OCI-LY3 (cell line): ENCODE measurements around the gene CNIH2.

Experiments used
- H2AFZ ChIP-seq: fragments of 200-600, 300-600 bp; shearing (Covaris generic); 2 replicates; pipeline ENCODE4 v1.6.0; 2014; ENCODE audit warnings: antibody characterized with exemption, low read depth, low read length
- H3K27ac ChIP-seq: fragments of 200-600, 300-600 bp; sonication (generic); 2 replicates; pipeline ENCODE4 v1.5.1; 2014; ENCODE audit warnings: mild to moderate bottlenecking, low read length, moderate library complexity, mixed read lengths
- H3K27me3 ChIP-seq: fragments of 200-600, 300-600 bp; sonication (generic); 2 replicates; pipeline ENCODE4 v1.6.1; 2014; ENCODE audit warnings: low read depth, low read length, mixed read lengths
- H3K36me3 ChIP-seq: fragments of 200-600, 300-600 bp; sonication (generic); replicated peaks from 2 replicates; pipeline ENCODE3; 2014; ENCODE audit warnings: low read depth, low read length, mixed read lengths
- H3K4me1 ChIP-seq: fragments of 300-600, 200-600 bp; sonication (generic); 2 replicates; pipeline ENCODE4 v1.6.1; 2014; ENCODE audit warnings: low read length, mixed read lengths
- H3K4me2 ChIP-seq: fragments of 200-600, 300-600 bp; sonication (generic); 2 replicates; pipeline ENCODE4 v1.6.1; 2014; ENCODE audit warnings: low read length, mixed read lengths
- H3K4me3 ChIP-seq: fragments of 300-600, 200-600 bp; sonication (generic); 2 replicates; pipeline ENCODE4 v1.5.1; 2014; ENCODE audit warnings: antibody characterized with exemption, mild to moderate bottlenecking, low read length, moderate library complexity
- H3K79me2 ChIP-seq: fragments of 300-600, 200-600 bp; shearing (Covaris generic); 2 replicates; pipeline ENCODE4 v1.6.1; 2014; ENCODE audit warnings: mild to moderate bottlenecking, low read length, mixed read lengths
- H3K9ac ChIP-seq: fragments of 300-600, 200-600 bp; shearing (Covaris generic); 2 replicates; pipeline ENCODE4 v1.6.0; 2014; ENCODE audit warnings: mild to moderate bottlenecking, low read length, moderate library complexity
- H3K9me3 ChIP-seq: fragments of 200-600, 300-600 bp; shearing (Covaris generic); 2 replicates; pipeline ENCODE4 v1.6.1; 2014; ENCODE audit warnings: low read length, mixed read lengths; ENCODE audit not compliant: insufficient read depth
- H4K20me1 ChIP-seq: fragments of 200-600, 300-600 bp; sonication (generic); 2 replicates; pipeline ENCODE4 v1.6.1; 2016; ENCODE audit warnings: low read length, mixed read lengths; ENCODE audit not compliant: insufficient read depth
- EZH2phosphoT487 ChIP-seq: fragments of 200-600 bp; shearing (Covaris generic); IDR thresholded peaks from 2 replicates; pipeline ENCODE4 v1.6.1; 2018; ENCODE audit warnings: antibody characterized with exemption, mixed run types, low read depth
- TF ChIP-seq, protein P1 (sequence below): fragments of 200-600, 300-600 bp; sonication (generic); IDR thresholded peaks from 2 replicates; pipeline ENCODE4 v1.5.1; 2014; ENCODE audit warnings: antibody characterized with exemption, low read length, low read depth

Gene CNIH2

DNA sequence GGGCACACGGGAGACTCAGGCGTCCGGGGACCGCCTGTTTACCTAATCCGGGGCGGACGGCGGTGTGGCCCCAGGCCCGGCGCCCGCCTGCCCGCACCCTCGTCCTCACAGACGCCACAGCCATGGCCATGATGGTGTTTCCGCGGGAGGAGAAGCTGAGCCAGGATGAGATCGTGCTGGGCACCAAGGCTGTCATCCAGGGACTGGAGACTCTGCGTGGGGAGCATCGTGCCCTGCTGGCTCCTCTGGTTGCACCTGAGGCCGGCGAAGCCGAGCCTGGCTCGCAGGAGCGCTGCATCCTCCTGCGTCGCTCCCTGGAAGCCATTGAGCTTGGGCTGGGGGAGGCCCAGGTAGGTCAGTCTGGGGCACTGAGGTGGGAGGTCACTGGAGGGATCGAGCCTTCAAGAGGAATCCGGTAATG is 19.5 kb upstream of the CNIH2 start:
- peaks cover 17% of the 10 kb centered on the region for H3K79me2 ChIP-seq
- H4K20me1 ChIP-seq = no peaks in the 10 kb centered on the region
- no peak for TF ChIP-seq EZH2phosphoT487
- TF ChIP-seq, protein P1, sequence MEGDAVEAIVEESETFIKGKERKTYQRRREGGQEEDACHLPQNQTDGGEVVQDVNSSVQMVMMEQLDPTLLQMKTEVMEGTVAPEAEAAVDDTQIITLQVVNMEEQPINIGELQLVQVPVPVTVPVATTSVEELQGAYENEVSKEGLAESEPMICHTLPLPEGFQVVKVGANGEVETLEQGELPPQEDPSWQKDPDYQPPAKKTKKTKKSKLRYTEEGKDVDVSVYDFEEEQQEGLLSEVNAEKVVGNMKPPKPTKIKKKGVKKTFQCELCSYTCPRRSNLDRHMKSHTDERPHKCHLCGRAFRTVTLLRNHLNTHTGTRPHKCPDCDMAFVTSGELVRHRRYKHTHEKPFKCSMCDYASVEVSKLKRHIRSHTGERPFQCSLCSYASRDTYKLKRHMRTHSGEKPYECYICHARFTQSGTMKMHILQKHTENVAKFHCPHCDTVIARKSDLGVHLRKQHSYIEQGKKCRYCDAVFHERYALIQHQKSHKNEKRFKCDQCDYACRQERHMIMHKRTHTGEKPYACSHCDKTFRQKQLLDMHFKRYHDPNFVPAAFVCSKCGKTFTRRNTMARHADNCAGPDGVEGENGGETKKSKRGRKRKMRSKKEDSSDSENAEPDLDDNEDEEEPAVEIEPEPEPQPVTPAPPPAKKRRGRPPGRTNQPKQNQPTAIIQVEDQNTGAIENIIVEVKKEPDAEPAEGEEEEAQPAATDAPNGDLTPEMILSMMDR = no peak
- no peak overlapping the region for H2AFZ ChIP-seq
- peak overlapping the region; percentile 39 for H3K27ac ChIP-seq
- no peaks in the 10 kb centered on the region for H3K27me3 ChIP-seq
- no peaks in the 10 kb centered on the region for H3K9me3 ChIP-seq
- H3K36me3 ChIP-seq = peaks cover 22% of the 10 kb centered on the region
- H3K4me2 ChIP-seq = peak overlapping the region; percentile 97
- peak overlapping the region; percentile 84 for H3K4me3 ChIP-seq
- H3K9ac ChIP-seq = peak overlapping the region; percentile 86
- H3K4me1 ChIP-seq = peaks cover 11% of the 10 kb centered on the region

DNA sequence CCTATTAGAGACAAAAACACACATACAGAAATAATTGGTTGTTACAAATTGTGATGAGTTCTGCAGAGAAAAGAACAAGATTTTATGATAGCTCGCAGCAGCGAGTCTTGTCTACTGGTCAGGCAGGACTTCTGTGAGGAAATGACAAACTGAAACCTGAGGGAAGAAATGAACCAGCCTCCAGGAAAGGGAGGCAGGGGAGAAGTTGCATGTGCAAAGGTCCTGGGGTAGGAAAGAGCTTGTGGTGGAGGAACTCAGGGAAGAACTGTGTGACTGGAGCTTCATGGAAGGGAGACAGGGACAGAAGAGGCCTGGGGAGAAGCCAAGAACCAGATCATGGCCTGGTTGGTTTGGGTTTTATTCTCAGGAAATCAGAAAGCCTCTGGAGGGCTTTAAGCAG is 18.8 kb upstream of the CNIH2 start:
- peaks cover 11% of the 10 kb centered on the region for H3K4me1 ChIP-seq
- H3K27me3 ChIP-seq = no peaks in the 10 kb centered on the region
- H2AFZ ChIP-seq = no peak overlapping the region
- H3K9me3 ChIP-seq = no peaks in the 10 kb centered on the region
- H3K27ac ChIP-seq = no peak overlapping the region
- no peak overlapping the region for H3K4me3 ChIP-seq
- no peak overlapping the region; the same call in 1 of the 2 replicates for H3K9ac ChIP-seq
- H3K79me2 ChIP-seq = peaks cover 17% of the 10 kb centered on the region
- TF ChIP-seq EZH2phosphoT487 = no peak
- TF ChIP-seq, protein P1 = no peak
- no peak overlapping the region for H3K4me2 ChIP-seq
- H4K20me1 ChIP-seq = no peaks in the 10 kb centered on the region
- peaks cover 22% of the 10 kb centered on the region for H3K36me3 ChIP-seq

DNA sequence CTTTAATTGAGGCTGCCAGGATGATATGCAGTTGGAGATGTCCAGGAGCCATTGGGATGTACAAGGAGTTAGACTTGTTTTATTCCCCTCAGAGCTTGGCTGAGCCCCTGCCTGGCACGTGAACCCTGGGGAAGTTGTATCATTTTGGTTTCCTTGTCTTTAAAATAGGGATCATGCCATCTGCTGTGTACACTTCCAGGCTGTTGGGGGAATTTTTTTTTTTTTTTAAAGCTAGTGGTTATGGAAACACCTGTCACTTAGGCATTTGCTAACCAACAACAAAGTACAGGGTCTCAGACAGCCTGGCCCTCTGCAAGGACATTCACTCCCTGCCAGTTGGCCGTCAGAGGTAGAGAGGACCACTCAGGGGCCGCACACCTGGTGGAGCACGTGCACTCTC is 18.0 kb upstream of the CNIH2 start:
- no peak overlapping the region for H3K4me3 ChIP-seq
- peaks cover 25% of the 10 kb centered on the region for H3K36me3 ChIP-seq
- peaks cover 11% of the 10 kb centered on the region for H3K4me1 ChIP-seq
- no peaks in the 10 kb centered on the region for H3K9me3 ChIP-seq
- no peak overlapping the region for H2AFZ ChIP-seq
- no peaks in the 10 kb centered on the region for H3K27me3 ChIP-seq
- no peak overlapping the region for H3K4me2 ChIP-seq
- TF ChIP-seq, protein P1 = no peak
- TF ChIP-seq EZH2phosphoT487 = no peak
- peaks cover 17% of the 10 kb centered on the region for H3K79me2 ChIP-seq
- no peaks in the 10 kb centered on the region for H4K20me1 ChIP-seq
- H3K27ac ChIP-seq = no peak overlapping the region
- no peak overlapping the region for H3K9ac ChIP-seq

DNA sequence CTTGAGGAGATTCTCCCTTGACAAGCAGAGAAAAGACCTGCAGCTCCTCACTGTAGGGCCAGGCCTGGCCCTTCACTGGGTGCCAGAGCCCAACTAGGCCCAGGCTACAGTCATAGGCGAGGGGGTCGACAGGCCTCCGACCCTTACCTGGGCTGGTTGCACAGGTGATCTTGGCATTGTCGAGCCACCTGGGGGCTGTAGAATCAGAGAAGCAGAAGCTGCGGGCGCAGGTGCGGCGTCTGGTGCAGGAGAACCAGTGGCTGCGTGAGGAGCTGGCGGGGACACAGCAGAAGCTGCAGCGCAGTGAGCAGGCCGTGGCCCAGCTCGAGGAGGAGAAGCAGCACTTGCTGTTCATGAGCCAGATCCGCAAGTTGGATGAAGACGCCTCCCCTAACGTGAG is 16.4 kb upstream of the CNIH2 start:
- no peak for TF ChIP-seq EZH2phosphoT487
- TF ChIP-seq, protein P1 = no peak
- H2AFZ ChIP-seq = no peak overlapping the region
- H3K4me2 ChIP-seq = no peak overlapping the region
- no peak overlapping the region for H3K9ac ChIP-seq
- H3K9me3 ChIP-seq = no peaks in the 10 kb centered on the region
- H3K4me1 ChIP-seq = peaks cover 7% of the 10 kb centered on the region
- peaks cover 17% of the 10 kb centered on the region for H3K79me2 ChIP-seq
- no peaks in the 10 kb centered on the region for H4K20me1 ChIP-seq
- H3K4me3 ChIP-seq = no peak overlapping the region
- no peaks in the 10 kb centered on the region for H3K27me3 ChIP-seq
- peaks cover 25% of the 10 kb centered on the region for H3K36me3 ChIP-seq
- H3K27ac ChIP-seq = no peak overlapping the region
